ENCODE results near the gene RANBP2.
A peak's percentile ranks its signal among the peaks of the same experiment; 100 is the strongest.
"Not testable (repeated sequence)": the region's sequence is repeated elsewhere in the genome, so short reads cannot be mapped to it uniquely, and the experiment has no call there.

The RANBP2 gene

GRCh38 chr2:108719149-108720044, at the start of gene RANBP2:
Gene RANBP2, plus strand, starts transcription at chr2:108719482. Its CDS starts 125 bp downstream, at chr2:108719607.
- DNase-seq (ENCODE audit: low read depth in 3 of 3): peak; percentile 88 to 94 (median 89)

GRCh38 chr2:108670282-108670681, 49.0 kb upstream of the RANBP2 start:
- DNase-seq (ENCODE audit: low read depth in 3 of 3): not testable (repeated sequence)

GRCh38 chr2:108672200-108672805, 47.0 kb upstream of the RANBP2 start:
- not testable (repeated sequence) for DNase-seq (ENCODE audit: low read depth in 3 of 3)

- not testable (repeated sequence) for DNase-seq (ENCODE audit: low read depth in 3 of 3)
Measured at GRCh38 chr2:108676522-108676921, 42.8 kb upstream of the RANBP2 start.

- not testable (repeated sequence) for DNase-seq (ENCODE audit: low read depth in 3 of 3)
Measured at GRCh38 chr2:108677239-108677744, 42.0 kb upstream of the RANBP2 start.

GRCh38 chr2:108678198-108678651, 41.1 kb upstream of the RANBP2 start:
- DNase-seq (ENCODE audit: low read depth in 3 of 3): not testable (repeated sequence)

- DNase-seq (ENCODE audit: low read depth in 3 of 3): not testable (repeated sequence)
Measured at GRCh38 chr2:108680805-108681204, 38.5 kb upstream of the RANBP2 start.

GRCh38 chr2:108688818-108689756, 30.2 kb upstream of the RANBP2 start:
- DNase-seq (ENCODE audit: low read depth in 3 of 3): not testable (repeated sequence)

GRCh38 chr2:108690001-108690400, 29.3 kb upstream of the RANBP2 start:
- not testable (repeated sequence) for DNase-seq (ENCODE audit: low read depth in 3 of 3)

GRCh38 chr2:108691447-108691846, 27.8 kb upstream of the RANBP2 start:
- no peak for DNase-seq (ENCODE audit: low read depth in 3 of 3)

- DNase-seq (ENCODE audit: low read depth in 3 of 3): no peak
Measured at GRCh38 chr2:108701208-108701607, 18.1 kb upstream of the RANBP2 start.

- no peak for DNase-seq (ENCODE audit: low read depth in 3 of 3)
Measured at GRCh38 chr2:108701806-108702205, 17.5 kb upstream of the RANBP2 start.

GRCh38 chr2:108704871-108705270, 14.4 kb upstream of the RANBP2 start:
- no peak for DNase-seq (ENCODE audit: low read depth in 3 of 3)

GRCh38 chr2:108707300-108707699, 12.0 kb upstream of the RANBP2 start:
- no peak for DNase-seq (ENCODE audit: low read depth in 3 of 3)

- not testable (repeated sequence) for DNase-seq (ENCODE audit: low read depth in 3 of 3)
Measured at GRCh38 chr2:108716971-108717370, 2.3 kb upstream of the RANBP2 start.

- not testable (repeated sequence) for DNase-seq (ENCODE audit: low read depth in 3 of 3)
Measured at GRCh38 chr2:108726048-108726447, 6.8 kb downstream of the RANBP2 start.

GRCh38 chr2:108734656-108735055, 15.4 kb downstream of the RANBP2 start:
- DNase-seq (ENCODE audit: low read depth in 3 of 3): not testable (repeated sequence)

- DNase-seq (ENCODE audit: low read depth in 3 of 3): not testable (repeated sequence)
Measured at GRCh38 chr2:108757973-108758372, 38.7 kb downstream of the RANBP2 start.

- DNase-seq (ENCODE audit: low read depth in 3 of 3): not testable (repeated sequence)
Measured at GRCh38 chr2:108762618-108763017, 43.3 kb downstream of the RANBP2 start.

- DNase-seq (ENCODE audit: low read depth in 3 of 3): not testable (repeated sequence)
Measured at GRCh38 chr2:108766671-108767070, 47.4 kb downstream of the RANBP2 start.

GRCh38 chr2:108767859-108768258, 48.6 kb downstream of the RANBP2 start:
- DNase-seq (ENCODE audit: low read depth in 3 of 3): not testable (repeated sequence)
